Measurements from ENCODE around the gene TRERF1.
A peak's percentile ranks its signal among the peaks of the same experiment; 100 is the strongest.

The TRERF1 gene

DNA sequence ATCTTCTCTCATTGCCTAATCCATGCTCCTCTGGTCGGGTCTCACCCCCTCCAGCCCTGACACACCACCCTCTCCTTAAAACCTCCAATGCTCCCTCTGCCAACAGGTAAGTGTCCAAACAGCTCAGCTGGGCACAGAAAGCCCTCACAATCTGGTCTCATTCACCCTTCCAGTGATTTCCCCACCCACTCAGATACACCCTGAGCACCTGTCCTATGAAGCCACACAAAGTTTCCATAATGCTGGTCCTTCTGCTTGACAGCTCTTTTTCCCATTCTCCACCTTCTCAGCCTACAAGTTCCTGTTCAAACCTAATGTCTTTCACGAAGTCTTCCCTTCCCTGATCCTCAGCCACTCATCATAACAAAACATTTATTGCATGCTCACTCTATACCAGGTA lies 164.0 kb downstream of the TRERF1 start:
- no peak for DNase-seq
- H3K4me3 ChIP-seq (ENCODE audit: low read depth, low read length), result no peak overlapping the region
- H3K36me3 ChIP-seq (replicated peaks), result no peaks in the 10 kb centered on the region
- TF ChIP-seq, protein P1, sequence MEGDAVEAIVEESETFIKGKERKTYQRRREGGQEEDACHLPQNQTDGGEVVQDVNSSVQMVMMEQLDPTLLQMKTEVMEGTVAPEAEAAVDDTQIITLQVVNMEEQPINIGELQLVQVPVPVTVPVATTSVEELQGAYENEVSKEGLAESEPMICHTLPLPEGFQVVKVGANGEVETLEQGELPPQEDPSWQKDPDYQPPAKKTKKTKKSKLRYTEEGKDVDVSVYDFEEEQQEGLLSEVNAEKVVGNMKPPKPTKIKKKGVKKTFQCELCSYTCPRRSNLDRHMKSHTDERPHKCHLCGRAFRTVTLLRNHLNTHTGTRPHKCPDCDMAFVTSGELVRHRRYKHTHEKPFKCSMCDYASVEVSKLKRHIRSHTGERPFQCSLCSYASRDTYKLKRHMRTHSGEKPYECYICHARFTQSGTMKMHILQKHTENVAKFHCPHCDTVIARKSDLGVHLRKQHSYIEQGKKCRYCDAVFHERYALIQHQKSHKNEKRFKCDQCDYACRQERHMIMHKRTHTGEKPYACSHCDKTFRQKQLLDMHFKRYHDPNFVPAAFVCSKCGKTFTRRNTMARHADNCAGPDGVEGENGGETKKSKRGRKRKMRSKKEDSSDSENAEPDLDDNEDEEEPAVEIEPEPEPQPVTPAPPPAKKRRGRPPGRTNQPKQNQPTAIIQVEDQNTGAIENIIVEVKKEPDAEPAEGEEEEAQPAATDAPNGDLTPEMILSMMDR (IDR thresholded peaks at IDR 0.05; ENCODE audit: low read depth, low read length, missing control alignments), result no peak
- H3K27ac ChIP-seq, result no peak overlapping the region
- no peaks in the 10 kb centered on the region for H3K27me3 ChIP-seq (replicated peaks)
- in situ Hi-C loops (cut with HindIII; ENCODE audit: low pct_ligation_motif_present, low sequenced_read_pairs), result no loop called here

DNA sequence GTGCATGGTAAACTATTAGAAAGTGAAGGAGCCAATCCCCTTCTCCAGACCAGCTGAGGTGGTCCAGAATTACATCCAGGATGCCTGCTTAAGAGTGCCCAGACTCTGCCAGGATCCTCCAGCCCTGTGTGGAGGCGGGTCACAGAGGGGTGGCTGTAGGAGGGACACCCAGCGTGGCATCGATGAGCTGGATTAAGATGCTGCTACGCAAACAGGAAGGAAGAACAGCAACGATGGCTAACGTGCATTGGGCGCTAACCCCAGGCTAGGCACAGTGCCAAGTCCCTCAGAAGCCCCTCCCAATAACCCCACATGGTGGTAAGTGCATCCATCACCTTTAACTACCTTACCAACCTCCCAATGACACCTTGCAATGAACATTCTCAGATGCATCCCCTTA lies 170.2 kb downstream of the TRERF1 start:
- no peak overlapping the region for H3K4me3 ChIP-seq (ENCODE audit: low read depth, low read length)
- DNase-seq, result no peak
- no peaks in the 10 kb centered on the region for H3K36me3 ChIP-seq (replicated peaks)
- H3K27me3 ChIP-seq (replicated peaks), result no peaks in the 10 kb centered on the region
- in situ Hi-C loops (cut with HindIII; ENCODE audit: low pct_ligation_motif_present, low sequenced_read_pairs), result no loop called here
- TF ChIP-seq, protein P1 (IDR thresholded peaks at IDR 0.05; ENCODE audit: low read depth, low read length, missing control alignments), result no peak
- H3K27ac ChIP-seq, result no peak overlapping the region

DNA sequence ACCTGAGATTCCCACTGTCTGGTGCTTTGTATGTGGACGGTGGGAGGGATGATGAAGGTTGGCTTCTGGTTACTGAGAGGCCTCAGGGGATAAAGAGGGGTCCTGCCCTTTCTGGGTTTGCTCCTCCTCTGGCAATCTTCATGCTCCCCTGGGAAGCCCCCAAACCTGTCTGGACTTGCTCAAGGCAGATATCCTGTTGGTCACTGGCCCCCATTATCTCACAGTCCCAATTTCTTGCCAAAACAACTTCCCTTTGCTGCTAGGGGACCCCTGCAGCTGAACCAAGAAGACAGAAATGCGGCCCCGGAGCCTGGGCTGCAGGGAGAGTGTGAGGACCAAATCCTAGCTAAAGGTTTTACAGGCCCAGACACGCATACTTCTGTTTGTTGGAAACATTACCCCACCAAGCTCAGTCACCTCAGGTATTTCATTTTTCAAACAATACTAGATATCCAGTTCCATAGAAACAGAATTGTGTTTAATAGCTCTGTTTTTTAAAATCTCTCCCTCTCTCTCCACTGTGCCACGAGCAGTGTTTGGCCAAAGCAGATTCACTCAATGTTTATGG lies 170.7 kb downstream of the TRERF1 start:
- no peak for DNase-seq
- H3K27ac ChIP-seq, result no peak overlapping the region

DNA sequence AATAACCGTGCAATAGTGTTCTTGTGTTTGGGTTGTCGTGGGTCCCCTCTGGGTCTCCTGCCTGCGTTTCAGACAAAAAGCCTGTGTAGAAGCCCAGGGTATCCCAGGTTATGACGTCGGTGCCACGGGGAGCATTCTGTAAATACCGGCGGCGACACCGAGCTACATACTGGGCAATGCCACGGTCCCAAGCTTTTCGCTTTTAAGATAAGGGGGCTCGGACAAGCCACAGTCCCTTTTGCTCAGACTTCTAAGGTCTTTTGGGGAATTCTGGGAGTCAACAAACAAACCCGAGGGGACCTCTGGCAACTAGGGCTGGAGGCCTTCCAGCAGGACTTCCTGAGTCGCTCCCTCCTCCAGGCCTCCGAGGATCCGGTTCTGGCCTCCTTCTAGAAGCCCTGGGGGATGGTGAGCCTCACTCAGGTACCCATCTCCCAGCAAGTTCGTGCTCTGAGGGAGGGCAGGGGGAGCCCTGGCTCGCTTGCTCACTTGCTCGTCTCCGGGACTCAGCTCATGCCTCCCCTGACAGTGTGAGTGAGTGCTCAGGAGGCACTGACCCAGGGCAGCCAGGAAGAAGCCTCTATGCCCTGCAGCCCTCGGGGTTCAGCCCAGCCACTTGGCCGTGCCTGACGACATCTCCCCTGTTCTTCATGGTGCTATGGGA lies 171.6 kb downstream of the TRERF1 start:
- no peak overlapping the region for H3K27ac ChIP-seq
- no peaks in the 10 kb centered on the region for H3K27me3 ChIP-seq (replicated peaks)
- peak; percentile 20 for DNase-seq
- no peak overlapping the region for H3K4me3 ChIP-seq (ENCODE audit: low read depth, low read length)
- TF ChIP-seq, protein P1 (IDR thresholded peaks at IDR 0.05; ENCODE audit: low read depth, low read length, missing control alignments), result no peak
- in situ Hi-C loops (cut with HindIII; ENCODE audit: low pct_ligation_motif_present, low sequenced_read_pairs), result no loop called here
- H3K36me3 ChIP-seq (replicated peaks), result no peaks in the 10 kb centered on the region

More for the DNA sequence above, 170.7 kb downstream of the TRERF1 start:
- in situ Hi-C loops (cut with HindIII; ENCODE audit: low pct_ligation_motif_present, low sequenced_read_pairs), result no loop called here
- TF ChIP-seq, protein P1 (IDR thresholded peaks at IDR 0.05; ENCODE audit: low read depth, low read length, missing control alignments), result no peak
- no peaks in the 10 kb centered on the region for H3K27me3 ChIP-seq (replicated peaks)
- no peak overlapping the region for H3K4me3 ChIP-seq (ENCODE audit: low read depth, low read length)
- no peaks in the 10 kb centered on the region for H3K36me3 ChIP-seq (replicated peaks)

DNA sequence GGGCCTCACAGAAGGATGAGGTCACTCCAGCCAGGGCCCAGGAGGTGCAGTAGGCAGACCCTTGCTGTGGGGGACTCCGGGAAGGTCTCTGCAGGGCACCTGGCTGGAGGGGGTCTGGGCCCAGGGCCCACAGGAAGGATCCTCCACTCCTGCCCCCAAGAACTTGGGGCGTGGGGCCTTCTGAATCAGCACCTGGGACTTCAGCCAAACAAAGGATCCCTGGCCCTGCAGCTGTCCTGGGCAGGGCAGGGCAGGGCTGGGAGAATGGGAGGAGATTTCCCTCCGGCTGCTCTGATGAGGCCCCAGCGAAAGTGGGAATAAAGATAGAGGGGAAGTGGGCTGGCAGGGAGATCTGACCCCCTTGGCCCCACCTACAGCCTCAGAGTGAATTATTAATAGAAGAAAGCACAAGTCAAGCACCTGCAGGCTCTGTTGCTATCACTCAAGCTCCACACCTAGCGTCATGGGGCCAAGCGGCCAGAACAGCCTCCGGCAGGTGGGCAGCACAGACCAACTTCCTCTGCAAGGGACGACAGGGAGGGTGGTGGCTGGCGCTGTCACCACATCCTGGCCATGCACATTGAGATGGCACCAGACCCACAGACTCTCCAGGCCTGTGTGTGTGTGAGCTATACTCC lies 172.5 kb downstream of the TRERF1 start:
- Histone ChIP-seq H3K27ac (no peak overlapping the region), H3K27me3 (replicated peaks) (no peaks in the 10 kb centered on the region), H3K36me3 (replicated peaks) (no peaks in the 10 kb centered on the region), H3K4me3 (ENCODE audit: low read depth, low read length) (no peak overlapping the region)
- DNase-seq, result peak; percentile 13
- TF ChIP-seq, protein P1 (IDR thresholded peaks at IDR 0.05; ENCODE audit: low read depth, low read length, missing control alignments), result no peak
- in situ Hi-C loops (cut with HindIII; ENCODE audit: low pct_ligation_motif_present, low sequenced_read_pairs), result no loop called here
